Neuronal stem cell (in vitro differentiated cells): ENCODE data around the gene ERC2.

Experiments
- DNase-seq: peaks from one replicate; pipeline ENCODE4 v3.0.0-alpha.2; 2013; ENCODE audit warnings: low spot score
- H2AFZ ChIP-seq: one replicate; pipeline ENCODE4 v1.6.1; 2013; ENCODE audit warnings: mild to moderate bottlenecking, low read length, inconsistent platforms
- H2AK5ac ChIP-seq: 2 replicates; pipeline ENCODE4 v1.6.1; 2013; ENCODE audit warnings: low read depth, mild to moderate bottlenecking, inconsistent platforms, low read length, moderate library complexity, mixed read lengths
- H2BK120ac ChIP-seq: 2 replicates; pipeline ENCODE4 v1.6.1; 2013; ENCODE audit warnings: low read depth, mild to moderate bottlenecking, inconsistent platforms, low read length, moderate library complexity, mixed read lengths
- H2BK12ac ChIP-seq: one replicate; pipeline ENCODE4 v1.6.1; 2013; ENCODE audit warnings: low read length, inconsistent platforms
- H2BK15ac ChIP-seq: 2 replicates; pipeline ENCODE4 v1.6.1; 2013; ENCODE audit warnings: mild to moderate bottlenecking, low read length, inconsistent platforms, mixed read lengths
- H2BK5ac ChIP-seq: one replicate; pipeline ENCODE4 v1.6.1; 2013; ENCODE audit warnings: inconsistent platforms, mild to moderate bottlenecking, low read length, moderate library complexity
- H3K14ac ChIP-seq: one replicate; pipeline ENCODE4 v1.6.1; 2013; ENCODE audit warnings: low read length, inconsistent platforms
- H3K18ac ChIP-seq: 2 replicates; pipeline ENCODE4 v1.6.1; 2013; ENCODE audit warnings: low read length, inconsistent platforms
- H3K23ac ChIP-seq: 2 replicates; pipeline ENCODE4 v1.6.1; 2013; ENCODE audit warnings: low read depth, mild to moderate bottlenecking, mixed read lengths, low read length, inconsistent platforms; ENCODE audit not compliant: poor library complexity
- H3K27ac ChIP-seq: replicated peaks from 3 replicates; pipeline ENCODE4 v1.5.1; 2013; ENCODE audit warnings: low read length, inconsistent platforms
- H3K27me3 ChIP-seq, 3 experiments: 2 replicates each; pipeline ENCODE4 v1.6.1; 2013; ENCODE audit warnings: low read length in 3 of 3, mild to moderate bottlenecking in 2 of 3, inconsistent platforms in 1 of 3, low read depth in 1 of 3, mixed read lengths in 1 of 3, moderate library complexity in 1 of 3; ENCODE audit not compliant: control insufficient read depth in 3 of 3, insufficient read depth in 3 of 3
- H3K36me3 ChIP-seq, 2 donors: replicated peaks in 1 of 2; 2 replicates each; pipeline ENCODE4 v1.6.1; 2013; ENCODE audit warnings: low read length in 2 of 2; ENCODE audit not compliant: control insufficient read depth in 2 of 2, insufficient read depth in 2 of 2
- H3K4ac ChIP-seq: 2 replicates; pipeline ENCODE4 v1.6.1; 2013; ENCODE audit warnings: inconsistent platforms, mild to moderate bottlenecking, low read length, moderate library complexity
- H3K4me1 ChIP-seq, 2 donors: 1 replicate in 1 of 2; 2 replicates in 1 of 2; pipeline ENCODE4 v1.6.1; 2013; ENCODE audit warnings: low read length in 2 of 2, low read depth in 1 of 2; ENCODE audit not compliant: control insufficient read depth in 2 of 2, insufficient read depth in 1 of 2
- H3K4me2 ChIP-seq: one replicate; pipeline ENCODE4 v1.6.1; 2013; ENCODE audit warnings: mild to moderate bottlenecking, low read length, inconsistent platforms; ENCODE audit not compliant: insufficient read depth, poor library complexity, severe bottlenecking
- H3K4me3 ChIP-seq, 2 donors: 2 replicates each; pipeline ENCODE4 v1.5.1; 2013; ENCODE audit warnings: low read length in 2 of 2, mild to moderate bottlenecking in 2 of 2, inconsistent platforms in 1 of 2, moderate library complexity in 1 of 2
- H3K79me1 ChIP-seq: one replicate; pipeline ENCODE4 v1.6.1; 2013; ENCODE audit warnings: low read depth, mild to moderate bottlenecking, inconsistent platforms, low read length, moderate library complexity
- H3K9ac ChIP-seq: one replicate; pipeline ENCODE4 v1.6.1; 2013; ENCODE audit warnings: mild to moderate bottlenecking, low read depth, low read length, inconsistent platforms; ENCODE audit not compliant: poor library complexity
- H3K9me3 ChIP-seq, 2 donors: replicated peaks in 1 of 2; 2 replicates each; pipeline versions ENCODE3 to v1.6.1; 2013; ENCODE audit warnings: low read length in 2 of 2, mild to moderate bottlenecking in 2 of 2, inconsistent platforms in 1 of 2, low read depth in 1 of 2, mixed read lengths in 1 of 2, moderate library complexity in 1 of 2; ENCODE audit not compliant: control insufficient read depth in 2 of 2, insufficient read depth in 1 of 2
- H4K8ac ChIP-seq: one replicate; pipeline ENCODE4 v1.6.1; 2013; ENCODE audit warnings: low read depth, mild to moderate bottlenecking, inconsistent platforms, low read length, moderate library complexity
- H4K91ac ChIP-seq: one replicate; pipeline ENCODE4 v1.6.1; 2013; ENCODE audit warnings: low read length, low read depth, mild to moderate bottlenecking, inconsistent platforms; ENCODE audit not compliant: poor library complexity
- WGBS, 2 donors: extraction: QIAGEN DNeasy Blood & Tissue Kit; methylation state at CpG; one replicate each; pipeline ENCODE4 v1.1.7; 2013; ENCODE audit warnings: missing lambda C conversion rate in 2 of 2, mixed read lengths in 1 of 2; ENCODE audit not compliant: insufficient read length in 2 of 2, insufficient replicate concordance in 1 of 2; ENCODE audit errors: extremely low coverage in 2 of 2; 5-methylcytosine and 5-hydroxymethylcytosine counted together

The ERC2 gene

GRCh38 chr3:55701997-55702396 lies 766.3 kb downstream of the ERC2 start:
- no peak overlapping the region for H2BK12ac ChIP-seq
- H3K27ac ChIP-seq = no peak overlapping the region
- H2BK120ac ChIP-seq = no peak overlapping the region
- no peak overlapping the region for H2BK5ac ChIP-seq
- H3K79me1 ChIP-seq = no peaks in the 10 kb centered on the region
- no peak for DNase-seq
- no peak overlapping the region for H2BK15ac ChIP-seq
- no peak overlapping the region for H3K4me3 ChIP-seq
- H3K23ac ChIP-seq = no peak overlapping the region
- no peak overlapping the region for H3K4ac ChIP-seq
- no peak overlapping the region for H3K4me2 ChIP-seq
- H4K91ac ChIP-seq = no peak overlapping the region
- WGBS, 2 donors = no CpG with 5 or more reads among the region's 3 CpGs
- H3K14ac ChIP-seq = no peak overlapping the region
- no peak overlapping the region for H2AK5ac ChIP-seq
- no peaks in the 10 kb centered on the region for H3K36me3 ChIP-seq
- no peak overlapping the region for H4K8ac ChIP-seq
- no peaks in the 10 kb centered on the region for H3K27me3 ChIP-seq
- H3K9me3 ChIP-seq = no peaks in the 10 kb centered on the region
- no peak overlapping the region for H3K9ac ChIP-seq
- H3K18ac ChIP-seq = no peak overlapping the region
- peaks cover 2 to 11% of the 10 kb centered on the region in 2 donors for H3K4me1 ChIP-seq
- H2AFZ ChIP-seq = no peak overlapping the region

GRCh38 chr3:55698831-55699230 lies 769.4 kb downstream of the ERC2 start:
- peaks cover 2 to 11% of the 10 kb centered on the region in 2 donors for H3K4me1 ChIP-seq
- peak overlapping the region; percentile 9 for H2AFZ ChIP-seq
- H3K27me3 ChIP-seq = no peaks in the 10 kb centered on the region
- H3K18ac ChIP-seq = no peak overlapping the region
- no peak overlapping the region for H2BK120ac ChIP-seq
- no peak overlapping the region for H3K23ac ChIP-seq
- DNase-seq = no peak
- H3K14ac ChIP-seq = no peak overlapping the region
- no peak overlapping the region for H4K8ac ChIP-seq
- no peak overlapping the region for H4K91ac ChIP-seq
- no peaks in the 10 kb centered on the region for H3K9me3 ChIP-seq
- H3K4me2 ChIP-seq = no peak overlapping the region
- H2BK5ac ChIP-seq = no peak overlapping the region
- no peaks in the 10 kb centered on the region for H3K36me3 ChIP-seq
- H3K9ac ChIP-seq = no peak overlapping the region
- no CpG with 5 or more reads among the region's 6 CpGs for WGBS, 2 donors
- no peaks in the 10 kb centered on the region for H3K79me1 ChIP-seq
- no peak overlapping the region for H3K4ac ChIP-seq
- H2BK12ac ChIP-seq = no peak overlapping the region
- H2AK5ac ChIP-seq = no peak overlapping the region
- H3K4me3 ChIP-seq = no peak overlapping the region
- H2BK15ac ChIP-seq = no peak overlapping the region
- H3K27ac ChIP-seq = no peak overlapping the region

GRCh38 chr3:55697177-55697865 lies 770.9 kb downstream of the ERC2 start:
- Histone ChIP-seq H2BK12ac (no peak overlapping the region), H2AK5ac (no peak overlapping the region), H3K9ac (no peak overlapping the region), H3K23ac (no peak overlapping the region), H3K4me2 (no peak overlapping the region), H4K8ac (no peak overlapping the region), H2AFZ (no peak overlapping the region), H2BK5ac (no peak overlapping the region), H3K14ac (no peak overlapping the region), H3K18ac (no peak overlapping the region), H4K91ac (no peak overlapping the region), H3K4me1 (peaks cover 2 to 11% of the 10 kb centered on the region in 2 donors), H3K27ac (no peak overlapping the region), H3K36me3 (no peaks in the 10 kb centered on the region), H2BK15ac (no peak overlapping the region), H3K27me3 (no peaks in the 10 kb centered on the region), H3K79me1 (no peaks in the 10 kb centered on the region), H3K4ac (no peak overlapping the region), H3K4me3 (no peak overlapping the region), H3K9me3 (no peaks in the 10 kb centered on the region), H2BK120ac (no peak overlapping the region)
- WGBS, 2 donors = no CpG with 5 or more reads among the region's 4 CpGs
- no peak for DNase-seq

GRCh38 chr3:55692957-55693558 lies 775.2 kb downstream of the ERC2 start:
- H3K4me1 ChIP-seq = peaks cover 6 to 19% of the 10 kb centered on the region in 2 donors
- no peak overlapping the region for H3K23ac ChIP-seq
- H3K18ac ChIP-seq = no peak overlapping the region
- no peak overlapping the region for H3K14ac ChIP-seq
- no peak overlapping the region for H3K27ac ChIP-seq
- no peaks in the 10 kb centered on the region for H3K27me3 ChIP-seq
- H2AK5ac ChIP-seq = no peak overlapping the region
- H4K91ac ChIP-seq = no peak overlapping the region
- H3K4me3 ChIP-seq = no peak overlapping the region
- no peaks in the 10 kb centered on the region for H3K79me1 ChIP-seq
- no peaks in the 10 kb centered on the region for H3K9me3 ChIP-seq
- no peak overlapping the region for H2AFZ ChIP-seq
- H2BK12ac ChIP-seq = no peak overlapping the region
- H3K9ac ChIP-seq = no peak overlapping the region
- H3K4me2 ChIP-seq = no peak overlapping the region
- WGBS, 2 donors = no CpG with 5 or more reads among the region's 2 CpGs
- H4K8ac ChIP-seq = no peak overlapping the region
- no peak for DNase-seq
- H2BK120ac ChIP-seq = no peak overlapping the region
- no peak overlapping the region for H2BK5ac ChIP-seq
- H3K36me3 ChIP-seq = no peaks in the 10 kb centered on the region
- H2BK15ac ChIP-seq = no peak overlapping the region
- no peak overlapping the region for H3K4ac ChIP-seq
